ENCODE results near the gene FAAH. TPM values are rescaled to one million over a fixed set of nuclear protein-coding genes. Genes with fewer than 3 reads are reported as not detected.

Gene FAAH
- total and polyA plus RNA-seq, 2 donors (not counting 1 experiment from before 2014, with no cell fraction given), result 0.61 to 1.7 TPM

- Histone ChIP-seq H3K4me1 (ENCODE audit: control insufficient read depth, extremely low read depth, insufficient read depth, low read length) (no peaks in the 10 kb centered on the region), H3K79me2 (ENCODE audit: control insufficient read depth, insufficient read depth, low read length) (no peaks in the 10 kb centered on the region), H3K9ac (ENCODE audit: insufficient read depth, low read length) (no peak overlapping the region), H3K27me3 (ENCODE audit: control insufficient read depth, insufficient read depth, low read length) (peaks cover 10% of the 10 kb centered on the region), H2AFZ (ENCODE audit: low read length) (no peak overlapping the region), H3K4me3 (replicated peaks in 1 of 4; ENCODE audit: control extremely low read depth in 1 of 4, insufficient read depth in 1 of 4, low read depth in 3 of 4, low read length in 4 of 4) (no peak overlapping the region), H3K9me3 (ENCODE audit: control insufficient read depth, insufficient read depth, low read depth, low read length) (no peaks in the 10 kb centered on the region), H3K27ac (ENCODE audit: insufficient read depth, low read length) (no peak overlapping the region), H3K36me3 (ENCODE audit: control insufficient read depth, insufficient read depth, low read length) (no peaks in the 10 kb centered on the region), H3K4me2 (ENCODE audit: extremely low read depth, insufficient read depth, low read length) (no peak overlapping the region), H4K20me1 (ENCODE audit: control insufficient read depth, extremely low read depth, insufficient read depth, low read length) (no peaks in the 10 kb centered on the region)
- TF ChIP-seq CTCF (conservative IDR thresholded peaks at IDR 0.05 in 1 of 2, IDR thresholded peaks at IDR 0.05 in 1 of 2; ENCODE audit: low read depth in 1 of 2, low read length in 2 of 2), result no peak
- DNase-seq (ENCODE audit: low read depth in 2 of 2), result no peak
Observed at GRCh38 chr1:46458846-46459245, 64.7 kb downstream of the FAAH start.

GRCh38 chr1:46459315-46459714, 65.2 kb downstream of the FAAH start:
- DNase-seq (ENCODE audit: low read depth in 2 of 2), result no peak
- Histone ChIP-seq H3K4me3 (replicated peaks in 1 of 4; ENCODE audit: control extremely low read depth in 1 of 4, insufficient read depth in 1 of 4, low read depth in 3 of 4, low read length in 4 of 4) (no peak overlapping the region), H3K4me1 (ENCODE audit: control insufficient read depth, extremely low read depth, insufficient read depth, low read length) (no peaks in the 10 kb centered on the region), H3K27ac (ENCODE audit: insufficient read depth, low read length) (no peak overlapping the region), H2AFZ (ENCODE audit: low read length) (no peak overlapping the region), H3K4me2 (ENCODE audit: extremely low read depth, insufficient read depth, low read length) (no peak overlapping the region), H3K36me3 (ENCODE audit: control insufficient read depth, insufficient read depth, low read length) (no peaks in the 10 kb centered on the region), H3K9ac (ENCODE audit: insufficient read depth, low read length) (no peak overlapping the region), H3K27me3 (ENCODE audit: control insufficient read depth, insufficient read depth, low read length) (peaks cover 15% of the 10 kb centered on the region), H3K9me3 (ENCODE audit: control insufficient read depth, insufficient read depth, low read depth, low read length) (no peaks in the 10 kb centered on the region), H4K20me1 (ENCODE audit: control insufficient read depth, extremely low read depth, insufficient read depth, low read length) (no peaks in the 10 kb centered on the region), H3K79me2 (ENCODE audit: control insufficient read depth, insufficient read depth, low read length) (no peaks in the 10 kb centered on the region)
- no peak for TF ChIP-seq CTCF (conservative IDR thresholded peaks at IDR 0.05 in 1 of 2, IDR thresholded peaks at IDR 0.05 in 1 of 2; ENCODE audit: low read depth in 1 of 2, low read length in 2 of 2)

- no peak for DNase-seq (ENCODE audit: low read depth in 2 of 2)
- H4K20me1 ChIP-seq (ENCODE audit: control insufficient read depth, extremely low read depth, insufficient read depth, low read length), result no peaks in the 10 kb centered on the region
- H3K27ac ChIP-seq (ENCODE audit: insufficient read depth, low read length), result no peak overlapping the region
- H3K27me3 ChIP-seq (ENCODE audit: control insufficient read depth, insufficient read depth, low read length), result peaks cover 22% of the 10 kb centered on the region
- H3K9ac ChIP-seq (ENCODE audit: insufficient read depth, low read length), result no peak overlapping the region
- TF ChIP-seq EZH2 (IDR thresholded peaks at IDR 0.05; ENCODE audit: low read length, missing control alignments) (no peak), CTCF (conservative IDR thresholded peaks at IDR 0.05 in 1 of 2, IDR thresholded peaks at IDR 0.05 in 1 of 2; ENCODE audit: low read depth in 1 of 2, low read length in 2 of 2) (no peak)
- H3K9me3 ChIP-seq (ENCODE audit: control insufficient read depth, insufficient read depth, low read depth, low read length), result no peaks in the 10 kb centered on the region
- no peak overlapping the region for H3K4me3 ChIP-seq (replicated peaks in 1 of 4; ENCODE audit: control extremely low read depth in 1 of 4, insufficient read depth in 1 of 4, low read depth in 3 of 4, low read length in 4 of 4)
- H3K79me2 ChIP-seq (ENCODE audit: control insufficient read depth, insufficient read depth, low read length), result no peaks in the 10 kb centered on the region
- no peak overlapping the region for H3K4me2 ChIP-seq (ENCODE audit: extremely low read depth, insufficient read depth, low read length)
- no peaks in the 10 kb centered on the region for H3K36me3 ChIP-seq (ENCODE audit: control insufficient read depth, insufficient read depth, low read length)
- H2AFZ ChIP-seq (ENCODE audit: low read length), result no peak overlapping the region
- no peaks in the 10 kb centered on the region for H3K4me1 ChIP-seq (ENCODE audit: control insufficient read depth, extremely low read depth, insufficient read depth, low read length)
Observed at GRCh38 chr1:46461017-46461808, 67.1 kb downstream of the FAAH start.
